NCI-H2227 (cell line): ENCODE results near the gene NT5E.
"Not testable (repeated sequence)": the region's sequence is repeated elsewhere in the genome, so short reads cannot be mapped to it uniquely, and the experiment has no call there.

Experiments
- DNase-seq: peaks from one replicate; lab custom pipeline; 2025; ENCODE audit not compliant: unreplicated experiment; lab: John Stamatoyannopoulos, UW

The NT5E gene

DNA sequence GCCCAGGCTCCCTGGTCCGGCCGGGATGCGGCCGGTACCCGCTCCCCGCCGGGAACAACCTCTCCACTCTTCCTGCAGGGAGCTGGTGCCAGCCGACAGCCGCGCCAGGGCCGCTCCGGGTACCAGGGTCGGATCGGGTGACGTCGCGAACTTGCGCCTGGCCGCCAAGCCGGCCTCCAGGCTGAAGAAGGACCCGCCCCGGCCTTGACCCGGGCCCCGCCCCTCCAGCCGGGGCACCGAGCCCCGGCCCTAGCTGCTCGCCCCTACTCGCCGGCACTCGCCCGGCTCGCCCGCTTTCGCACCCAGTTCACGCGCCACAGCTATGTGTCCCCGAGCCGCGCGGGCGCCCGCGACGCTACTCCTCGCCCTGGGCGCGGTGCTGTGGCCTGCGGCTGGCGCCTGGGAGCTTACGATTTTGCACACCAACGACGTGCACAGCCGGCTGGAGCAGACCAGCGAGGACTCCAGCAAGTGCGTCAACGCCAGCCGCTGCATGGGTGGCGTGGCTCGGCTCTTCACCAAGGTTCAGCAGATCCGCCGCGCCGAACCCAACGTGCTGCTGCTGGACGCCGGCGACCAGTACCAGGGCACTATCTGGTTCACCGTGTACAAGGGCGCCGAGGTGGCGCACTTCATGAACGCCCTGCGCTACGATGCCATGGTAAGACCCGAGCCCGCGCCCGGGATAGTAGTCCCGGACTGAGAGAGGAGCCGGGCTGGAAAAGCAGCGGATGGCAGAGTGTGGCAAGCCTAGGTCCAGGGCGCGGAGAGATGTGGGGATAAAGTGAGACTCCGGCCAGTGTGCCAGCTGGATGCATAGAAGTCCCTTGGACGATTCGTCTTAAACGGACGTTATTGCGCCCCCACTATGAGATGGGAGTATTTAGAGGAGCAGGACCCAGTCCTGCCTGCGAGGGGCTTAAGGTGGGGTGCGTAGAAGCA lies at the start of gene NT5E:
TSS of gene NT5E (plus strand) at position 266 of the 942 bp plus-strand sequence. CDS start at position 323, 57 bp downstream.
- DNase-seq, result peak; percentile 13

- no peak for DNase-seq
Observed at GRCh38 chr6:85400331-85400730, 49.6 kb upstream of the NT5E start.

DNA sequence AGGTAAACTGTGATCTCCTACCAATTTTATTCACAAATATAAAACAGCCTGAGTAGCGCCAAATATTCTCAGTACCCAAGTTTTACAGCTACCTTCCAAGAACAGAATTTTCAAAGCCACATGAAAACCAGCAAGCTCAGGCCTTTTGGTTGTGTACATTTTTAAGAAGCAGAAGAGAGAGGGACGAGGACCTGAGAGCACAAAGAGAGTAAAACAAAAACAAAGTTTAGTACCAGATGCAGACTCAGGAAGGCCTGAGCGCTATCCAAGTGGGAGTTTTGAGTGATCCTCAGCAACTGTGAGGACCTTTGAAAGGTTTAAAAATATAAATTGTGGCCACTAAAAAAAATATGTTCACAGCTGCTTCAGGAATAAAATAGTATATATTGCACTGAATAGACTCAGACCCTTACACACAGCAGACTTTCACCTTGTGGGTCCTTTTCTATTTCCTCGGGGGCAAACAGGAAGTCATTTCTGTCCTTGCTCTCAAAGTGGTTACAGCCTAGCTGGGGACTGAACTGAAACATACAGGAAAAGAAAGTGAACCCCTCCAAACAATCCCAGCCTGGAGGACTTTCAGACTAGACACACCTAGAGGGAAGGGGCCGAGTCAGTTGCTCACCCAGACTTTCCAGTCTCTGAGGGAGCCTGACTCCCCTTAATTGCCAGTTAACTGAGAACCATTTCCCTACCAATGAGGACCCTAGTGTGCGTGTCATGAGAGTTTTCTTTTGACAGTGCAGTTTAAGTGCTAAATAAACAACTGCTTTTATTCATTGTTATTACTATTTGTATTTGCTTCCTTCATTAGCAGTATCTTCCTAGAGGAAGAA lies 48.5 kb upstream of the NT5E start:
- DNase-seq, result no peak

DNA sequence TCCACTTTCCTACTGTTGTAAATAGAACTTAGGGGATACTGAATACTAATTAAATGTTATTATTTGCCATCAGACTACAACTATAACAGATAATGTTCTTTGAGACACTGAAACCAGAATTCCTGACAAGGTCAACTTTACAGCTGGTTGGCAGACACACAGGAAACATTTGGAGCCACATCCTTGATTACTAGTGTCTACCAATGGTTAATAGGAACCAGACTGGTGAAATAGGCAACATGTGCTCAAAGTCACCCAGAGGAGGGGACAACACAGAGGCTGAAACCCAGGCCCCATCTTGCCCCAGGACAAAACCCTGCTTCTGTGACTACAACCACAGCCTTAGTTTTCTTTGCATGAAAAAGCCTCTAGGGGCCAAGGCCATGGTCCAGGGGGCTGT lies 47.8 kb upstream of the NT5E start:
- DNase-seq, result no peak

- DNase-seq, result no peak
Observed at GRCh38 chr6:85402922-85403321, 47.0 kb upstream of the NT5E start.

GRCh38 chr6:85403331-85404015 lies 46.4 kb upstream of the NT5E start:
- DNase-seq, result no peak

- DNase-seq, result not testable (repeated sequence)
Observed at GRCh38 chr6:85404016-85404563, 45.8 kb upstream of the NT5E start.

DNA sequence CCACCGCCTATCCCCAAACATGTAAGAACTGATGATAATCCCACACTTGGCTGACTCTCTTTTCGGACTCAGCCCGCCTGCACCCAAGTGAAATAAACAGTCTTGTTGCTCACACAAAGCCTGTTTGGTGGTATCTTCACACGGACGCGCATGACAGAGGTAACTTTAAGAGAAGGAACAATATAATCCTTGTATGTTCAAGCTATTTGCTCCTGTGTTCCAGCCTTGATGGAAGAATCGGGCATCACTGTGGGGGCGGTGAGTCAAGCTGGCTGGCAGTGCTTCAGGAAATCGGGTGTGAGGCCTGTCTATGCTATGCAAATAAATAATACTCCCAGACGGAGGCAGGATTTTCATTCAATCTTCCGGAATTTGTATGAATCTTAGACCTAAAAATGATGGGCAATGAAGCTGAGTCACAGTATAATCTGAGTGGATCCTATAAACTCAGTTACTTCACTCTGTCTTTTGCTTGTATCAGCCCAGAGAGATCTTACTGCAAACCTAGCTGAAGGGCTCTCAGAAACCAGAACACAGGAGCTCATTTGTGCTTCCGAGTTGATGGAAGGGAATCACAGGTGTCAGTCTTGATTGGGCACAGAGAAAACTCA lies 45.2 kb upstream of the NT5E start:
- no peak for DNase-seq

DNA sequence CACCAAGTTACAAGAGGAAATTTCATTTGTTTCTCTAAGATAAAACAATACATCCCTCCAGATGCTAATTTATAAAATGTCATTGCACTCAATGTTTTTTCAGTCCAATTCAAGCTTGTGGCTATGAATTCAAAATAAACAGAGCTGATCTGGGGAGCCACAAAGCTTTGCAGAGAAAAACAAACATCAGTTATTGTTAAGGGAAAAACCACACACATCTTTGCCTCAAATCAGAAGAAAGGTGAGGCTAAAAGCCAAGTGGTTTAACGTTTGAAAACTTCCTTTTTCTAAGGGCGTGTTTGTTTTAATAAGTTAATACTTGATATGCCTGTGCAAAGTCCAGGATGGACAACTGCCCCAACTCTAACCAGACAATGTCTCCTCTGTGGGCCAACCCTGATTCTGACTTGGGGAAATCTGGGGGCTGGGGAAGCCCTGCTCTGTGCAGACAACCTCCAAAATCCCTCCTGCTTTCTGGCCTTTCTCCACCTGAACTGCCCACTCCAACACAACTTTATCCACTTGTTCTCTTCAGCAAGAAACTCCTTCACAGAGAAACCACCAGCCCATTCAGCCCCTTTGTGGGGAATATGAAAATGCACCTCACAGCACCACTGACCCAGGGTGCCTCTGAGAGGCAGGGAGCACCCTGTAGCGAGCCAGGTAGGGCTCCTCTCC lies 44.6 kb upstream of the NT5E start:
- no peak for DNase-seq

DNA sequence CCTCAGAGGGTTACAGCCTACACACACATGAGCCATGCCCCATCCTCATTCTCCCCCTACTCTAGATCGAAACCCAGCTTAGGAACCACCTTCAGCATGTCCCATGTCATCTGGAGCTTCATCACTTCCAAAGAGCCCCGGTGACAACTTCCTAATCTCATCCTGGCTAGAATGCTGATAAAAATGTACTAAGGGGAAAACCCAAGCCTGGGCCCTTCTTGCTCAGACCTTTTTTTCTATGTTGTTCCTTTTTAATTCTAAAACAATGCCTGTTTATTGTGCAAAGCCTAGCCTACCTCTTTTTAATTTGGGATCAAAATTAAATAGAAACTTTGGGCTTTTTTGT lies 44.1 kb upstream of the NT5E start:
- no peak for DNase-seq

- DNase-seq, result no peak
Observed at GRCh38 chr6:85406641-85407075, 43.2 kb upstream of the NT5E start.

- DNase-seq, result no peak
Observed at GRCh38 chr6:85408039-85408438, 41.8 kb upstream of the NT5E start.

- DNase-seq, result no peak
Observed at GRCh38 chr6:85412911-85413430, 36.9 kb upstream of the NT5E start.

DNA sequence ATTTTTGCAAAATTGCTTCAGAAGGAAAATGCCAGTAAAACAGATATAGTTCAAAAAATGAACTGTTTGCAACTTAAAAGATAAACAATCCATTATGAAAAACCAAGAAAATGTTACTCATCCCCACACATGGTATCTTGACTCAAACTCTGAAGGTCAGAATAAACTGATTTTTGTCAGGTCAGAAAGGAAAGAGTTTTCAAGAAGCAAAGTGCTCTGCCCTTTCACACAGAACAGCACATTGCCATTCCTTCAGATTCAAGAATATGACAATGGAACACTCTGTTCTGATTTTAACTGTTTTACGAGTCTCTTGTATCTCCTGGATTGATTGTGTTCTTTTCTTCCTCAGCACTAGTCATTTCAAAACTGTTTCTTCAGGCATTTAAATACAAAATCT lies 33.8 kb upstream of the NT5E start:
- DNase-seq, result no peak

- no peak for DNase-seq
Observed at GRCh38 chr6:85416766-85417165, 33.1 kb upstream of the NT5E start.

DNA sequence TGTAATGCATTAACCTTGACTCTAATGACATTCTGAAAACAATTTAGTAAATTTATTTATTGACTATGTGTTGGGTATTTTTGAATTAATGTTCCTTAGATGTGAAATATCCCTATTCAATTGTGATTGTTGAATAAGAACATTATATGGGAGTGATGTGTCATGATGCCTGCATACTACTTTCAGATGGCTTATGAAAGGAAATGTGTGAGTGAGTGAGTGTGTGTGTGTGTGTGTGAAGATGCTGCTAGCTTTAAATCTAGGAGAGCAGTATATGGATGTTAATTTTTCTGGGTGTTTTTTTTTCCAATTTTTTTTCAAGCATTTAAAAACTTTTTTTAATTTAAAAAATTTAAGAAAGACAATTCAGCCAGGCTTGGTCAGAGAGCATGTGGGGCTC lies 32.5 kb upstream of the NT5E start:
- DNase-seq, result no peak

DNA sequence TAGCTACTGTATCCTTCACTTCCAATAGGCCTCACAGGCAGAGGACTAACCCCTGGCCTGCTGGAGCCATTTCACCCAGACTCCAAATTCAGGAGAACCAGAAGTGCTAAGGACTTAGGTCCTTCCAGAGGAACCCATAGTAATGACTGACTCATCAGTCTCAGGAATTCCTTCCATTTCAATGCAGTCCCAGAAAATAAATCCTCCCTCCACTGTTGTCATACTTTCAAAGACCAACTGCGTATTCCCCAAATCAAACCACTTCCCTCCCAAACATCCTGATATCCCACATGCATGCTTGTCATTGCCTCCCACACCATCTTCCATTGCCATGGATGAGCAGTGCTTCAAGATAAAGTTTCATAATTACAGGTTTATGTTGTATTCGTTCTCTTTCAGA lies 31.8 kb upstream of the NT5E start:
- no peak for DNase-seq

- no peak for DNase-seq
Observed at GRCh38 chr6:85419046-85419759, 30.7 kb upstream of the NT5E start.

DNA sequence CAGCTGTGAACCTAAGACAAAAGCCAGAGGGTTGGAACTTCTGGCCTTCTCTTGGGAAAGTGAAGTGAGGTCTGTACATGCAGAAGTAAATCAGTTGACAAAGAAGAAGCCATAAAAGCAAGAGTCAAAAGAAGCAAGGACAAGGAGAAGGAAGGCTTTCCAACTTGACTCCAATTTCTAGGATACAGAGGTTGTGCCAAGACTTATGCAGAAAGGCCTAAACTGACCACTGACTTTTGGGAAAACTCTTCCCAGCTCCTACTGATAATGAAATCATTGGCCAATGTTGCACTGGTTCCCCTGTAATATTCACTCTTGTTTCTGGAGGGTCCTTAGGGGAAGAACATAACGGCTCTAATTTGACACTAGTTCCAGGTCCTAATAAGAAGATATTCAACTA lies 29.3 kb upstream of the NT5E start:
- no peak for DNase-seq
